ENCODE measurements around the gene ACTL10.

GRCh38 chr20:33693289-33693688, 26.5 kb downstream of the ACTL10 start:
- TF ChIP-seq PKNOX1 (IDR thresholded peaks at IDR 0.05) (no peak), SP1 (IDR thresholded peaks at IDR 0.05) (no peak), BHLHE40 (IDR thresholded peaks at IDR 0.05; ENCODE audit: borderline replicate concordance) (no peak), LEF1 (IDR thresholded peaks at IDR 0.05; ENCODE audit: borderline replicate concordance) (no peak), ARNT (IDR thresholded peaks at IDR 0.05) (no peak), CTBP1 (IDR thresholded peaks at IDR 0.05; ENCODE audit: borderline replicate concordance) (no peak), FOXM1 (IDR thresholded peaks at IDR 0.05; ENCODE audit: borderline replicate concordance) (no peak), SUZ12 (IDR thresholded peaks at IDR 0.05) (no peak), ZNF384 (IDR thresholded peaks at IDR 0.05) (no peak)

All from HEK293T (cell line).